ENCODE data around the gene MAP3K19. TPM values are rescaled to one million over a fixed set of nuclear protein-coding genes. Genes with fewer than 3 reads are reported as not detected.

MAP3K19 gene
- total RNA-seq, 1 donor from 2014 or later, result not detected

GRCh38 chr2:135010200-135010942, 36.9 kb downstream of the MAP3K19 start:
- Histone ChIP-seq H3K4me3 (ENCODE audit: insufficient read depth, low read depth, low read length) (no peak overlapping the region), H3K27me3 (ENCODE audit: insufficient read depth, low read length) (peaks cover 4% of the 10 kb centered on the region), H3K36me3 (ENCODE audit: insufficient read depth, low read length) (no peaks in the 10 kb centered on the region), H4K20me1 (ENCODE audit: insufficient read depth, low read length) (no peaks in the 10 kb centered on the region), H3K4me1 (ENCODE audit: insufficient read depth, low read length) (no peaks in the 10 kb centered on the region), H2AFZ (ENCODE audit: low read depth, low read length) (no peak overlapping the region), H3K9me3 (ENCODE audit: insufficient read depth, low read depth, low read length) (no peaks in the 10 kb centered on the region), H3K4me2 (ENCODE audit: low read length) (no peak overlapping the region), H3K79me2 (ENCODE audit: insufficient read depth, low read length) (no peaks in the 10 kb centered on the region), H3K9ac (ENCODE audit: low read length) (no peak overlapping the region), H3K27ac (ENCODE audit: low read depth, low read length) (no peak overlapping the region)
- Mint-ChIP-seq H3K36me3 (ENCODE audit: low read depth, unreplicated experiment) (no peaks in the 10 kb centered on the region), H3K4me3 (ENCODE audit: unreplicated experiment) (no peak overlapping the region), H3K27me3 (ENCODE audit: low read depth, unreplicated experiment) (peaks cover 5% of the 10 kb centered on the region), H3K27ac (ENCODE audit: unreplicated experiment) (no peak overlapping the region), H3K9me3 (ENCODE audit: unreplicated experiment) (no peaks in the 10 kb centered on the region), H3K4me1 (ENCODE audit: low read depth, unreplicated experiment) (no peaks in the 10 kb centered on the region)
- FAIRE-seq, result no peak
- no peak for DNase-seq (ENCODE audit: low read depth)
- no peak for TF ChIP-seq CTCF (IDR thresholded peaks at IDR 0.05; ENCODE audit: insufficient read depth, low read depth, low read length)
- no peak for TF ChIP-seq EZH2 (IDR thresholded peaks at IDR 0.05; ENCODE audit: insufficient read depth, low read length)

- H2AFZ ChIP-seq (ENCODE audit: low read depth, low read length), result no peak overlapping the region
- no peak overlapping the region for H3K27ac ChIP-seq (ENCODE audit: low read depth, low read length)
- no peaks in the 10 kb centered on the region for H3K9me3 Mint-ChIP-seq (ENCODE audit: unreplicated experiment)
- no peaks in the 10 kb centered on the region for H3K36me3 ChIP-seq (ENCODE audit: insufficient read depth, low read length)
- no peaks in the 10 kb centered on the region for H3K4me1 ChIP-seq (ENCODE audit: insufficient read depth, low read length)
- DNase-seq (ENCODE audit: low read depth), result no peak
- peaks cover 13% of the 10 kb centered on the region for H3K27me3 Mint-ChIP-seq (ENCODE audit: low read depth, unreplicated experiment)
- no peaks in the 10 kb centered on the region for H3K9me3 ChIP-seq (ENCODE audit: insufficient read depth, low read depth, low read length)
- no peak overlapping the region for H3K27ac Mint-ChIP-seq (ENCODE audit: unreplicated experiment)
- no peaks in the 10 kb centered on the region for H3K79me2 ChIP-seq (ENCODE audit: insufficient read depth, low read length)
- H3K4me3 Mint-ChIP-seq (ENCODE audit: unreplicated experiment), result no peak overlapping the region
- FAIRE-seq, result no peak
- H4K20me1 ChIP-seq (ENCODE audit: insufficient read depth, low read length), result no peaks in the 10 kb centered on the region
- no peaks in the 10 kb centered on the region for H3K4me1 Mint-ChIP-seq (ENCODE audit: low read depth, unreplicated experiment)
- no peak overlapping the region for H3K4me2 ChIP-seq (ENCODE audit: low read length)
- H3K9ac ChIP-seq (ENCODE audit: low read length), result no peak overlapping the region
- H3K27me3 ChIP-seq (ENCODE audit: insufficient read depth, low read length), result peaks cover 4% of the 10 kb centered on the region
- no peak for TF ChIP-seq CTCF (IDR thresholded peaks at IDR 0.05; ENCODE audit: insufficient read depth, low read depth, low read length)
- H3K36me3 Mint-ChIP-seq (ENCODE audit: low read depth, unreplicated experiment), result no peaks in the 10 kb centered on the region
- H3K4me3 ChIP-seq (ENCODE audit: insufficient read depth, low read depth, low read length), result no peak overlapping the region
These were observed 37.9 kb downstream of the MAP3K19 start for GRCh38 chr2:135009339-135009738.

- H3K27me3 Mint-ChIP-seq (ENCODE audit: low read depth, unreplicated experiment), result peaks cover 15% of the 10 kb centered on the region
- no peaks in the 10 kb centered on the region for H3K79me2 ChIP-seq (ENCODE audit: insufficient read depth, low read length)
- no peak overlapping the region for H2AFZ ChIP-seq (ENCODE audit: low read depth, low read length)
- H3K4me1 Mint-ChIP-seq (ENCODE audit: low read depth, unreplicated experiment), result no peaks in the 10 kb centered on the region
- no peak overlapping the region for H3K27ac Mint-ChIP-seq (ENCODE audit: unreplicated experiment)
- no peaks in the 10 kb centered on the region for H4K20me1 ChIP-seq (ENCODE audit: insufficient read depth, low read length)
- no peak overlapping the region for H3K4me3 Mint-ChIP-seq (ENCODE audit: unreplicated experiment)
- H3K36me3 Mint-ChIP-seq (ENCODE audit: low read depth, unreplicated experiment), result no peaks in the 10 kb centered on the region
- no peak overlapping the region for H3K9ac ChIP-seq (ENCODE audit: low read length)
- DNase-seq (ENCODE audit: low read depth), result no peak
- no peaks in the 10 kb centered on the region for H3K9me3 ChIP-seq (ENCODE audit: insufficient read depth, low read depth, low read length)
- no peaks in the 10 kb centered on the region for H3K4me1 ChIP-seq (ENCODE audit: insufficient read depth, low read length)
- H3K4me3 ChIP-seq (ENCODE audit: insufficient read depth, low read depth, low read length), result no peak overlapping the region
- no peak overlapping the region for H3K27ac ChIP-seq (ENCODE audit: low read depth, low read length)
- no peak for FAIRE-seq
- no peaks in the 10 kb centered on the region for H3K36me3 ChIP-seq (ENCODE audit: insufficient read depth, low read length)
- H3K4me2 ChIP-seq (ENCODE audit: low read length), result no peak overlapping the region
- TF ChIP-seq CTCF (IDR thresholded peaks at IDR 0.05; ENCODE audit: insufficient read depth, low read depth, low read length) (no peak), EZH2 (IDR thresholded peaks at IDR 0.05; ENCODE audit: insufficient read depth, low read length) (no peak)
- H3K27me3 ChIP-seq (ENCODE audit: insufficient read depth, low read length), result peaks cover 4% of the 10 kb centered on the region
- H3K9me3 Mint-ChIP-seq (ENCODE audit: unreplicated experiment), result no peaks in the 10 kb centered on the region
These were observed 41.5 kb downstream of the MAP3K19 start for GRCh38 chr2:135005753-135006152.
